Stimulated activated CD4-positive, alpha-beta T cell treated with anti-CD3 and anti-CD28 coated beads, Interleukin-1b, Interleukin-23, amount 100 ng/mL, for 24 hours (primary cell): ENCODE results near the gene TMEM87B.

ENCODE experiments used
- DNase-seq, 4 experiments: peaks; one replicate each; pipeline ENCODE4 v3.0.0-alpha.2; 2020; ENCODE audit warnings: low read depth in 4 of 4, low spot score in 1 of 4

TMEM87B gene

DNA sequence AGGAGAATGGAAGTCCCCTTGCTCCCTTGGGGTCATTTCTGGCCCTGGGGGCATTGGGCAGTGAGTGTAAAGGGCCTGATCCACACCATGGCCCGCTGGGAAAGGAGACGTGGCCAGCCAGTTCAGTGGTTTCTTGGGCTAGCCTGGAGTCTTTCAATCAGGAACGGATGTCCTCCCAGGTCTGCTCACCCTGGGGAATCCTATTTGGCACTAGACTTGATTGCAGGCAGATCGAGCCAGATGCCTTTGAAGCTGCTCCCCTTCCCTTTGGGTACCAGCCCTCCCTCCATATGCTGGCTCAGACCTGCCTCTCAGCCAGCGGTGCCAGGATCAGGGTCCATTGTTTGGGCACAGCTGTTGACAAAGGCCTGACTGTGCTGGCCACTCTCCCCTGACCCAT lies 94.1 kb downstream of the TMEM87B start:
- DNase-seq, result no peak

DNA sequence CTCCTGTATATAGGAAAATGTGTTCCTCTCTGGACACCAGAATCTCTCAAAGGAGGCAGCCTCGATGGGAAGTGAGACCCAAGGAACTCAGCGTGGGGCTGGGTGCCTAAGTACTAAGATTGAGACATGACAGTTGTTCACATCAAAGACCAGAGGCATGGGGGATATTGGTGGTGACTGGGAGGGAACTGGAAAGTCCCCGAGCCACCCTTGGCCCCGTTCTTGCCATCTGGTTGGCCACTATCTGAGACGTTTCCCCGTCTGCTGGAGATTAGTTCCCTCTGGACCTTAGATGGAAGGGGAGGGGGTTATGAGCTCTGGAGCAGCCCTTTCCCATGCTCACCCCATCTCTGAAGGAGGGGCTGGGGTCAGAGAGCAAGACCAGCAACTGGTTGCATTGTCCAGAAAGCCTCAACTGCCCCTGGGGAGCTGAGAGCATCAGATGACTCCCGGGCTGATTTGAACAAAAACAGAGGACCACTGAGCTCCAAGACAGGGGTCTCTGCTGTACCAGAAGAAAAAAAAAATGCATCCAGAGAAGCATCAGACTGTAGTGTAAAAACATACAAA lies 94.9 kb downstream of the TMEM87B start:
- DNase-seq, result no peak

DNA sequence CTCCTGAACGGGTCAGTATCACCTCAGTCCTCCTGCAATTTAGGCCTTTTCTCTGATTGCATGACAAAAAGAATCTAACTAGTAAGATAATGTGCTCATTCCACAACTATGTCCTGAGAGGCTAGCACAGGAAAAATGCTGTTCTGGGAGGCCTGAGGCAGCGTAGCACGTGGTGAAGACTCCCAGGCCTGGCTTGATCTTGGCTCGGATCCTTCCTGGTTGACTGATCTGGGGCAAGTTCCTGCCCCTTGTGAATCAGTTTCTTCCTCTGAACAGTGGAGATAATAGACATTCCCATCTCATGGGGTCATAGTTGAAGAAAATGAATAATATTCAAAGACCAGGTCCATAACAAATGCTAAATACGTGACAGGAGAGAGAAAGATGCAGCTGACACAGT lies 95.4 kb downstream of the TMEM87B start:
- no peak for DNase-seq

DNA sequence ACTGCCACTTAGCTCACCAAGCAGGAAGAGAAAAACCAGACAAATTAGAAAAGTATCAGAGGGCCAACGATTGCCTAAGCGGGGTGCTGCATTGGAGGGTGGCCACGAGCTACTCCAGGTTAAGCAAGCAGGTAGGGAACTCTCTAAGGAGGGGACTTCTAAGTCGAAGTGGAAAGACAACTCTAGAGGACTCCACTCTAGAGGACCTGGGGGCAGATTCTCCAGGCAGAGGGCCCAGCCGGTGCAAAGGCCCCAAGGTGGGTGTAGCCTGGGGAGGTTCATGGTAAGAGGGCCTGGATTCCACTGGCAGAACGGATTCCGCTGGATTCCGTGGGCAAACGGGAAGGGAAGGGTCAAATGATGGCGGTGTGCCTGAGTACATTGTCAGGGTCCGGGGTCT lies 95.8 kb downstream of the TMEM87B start:
- DNase-seq, result no peak

DNA sequence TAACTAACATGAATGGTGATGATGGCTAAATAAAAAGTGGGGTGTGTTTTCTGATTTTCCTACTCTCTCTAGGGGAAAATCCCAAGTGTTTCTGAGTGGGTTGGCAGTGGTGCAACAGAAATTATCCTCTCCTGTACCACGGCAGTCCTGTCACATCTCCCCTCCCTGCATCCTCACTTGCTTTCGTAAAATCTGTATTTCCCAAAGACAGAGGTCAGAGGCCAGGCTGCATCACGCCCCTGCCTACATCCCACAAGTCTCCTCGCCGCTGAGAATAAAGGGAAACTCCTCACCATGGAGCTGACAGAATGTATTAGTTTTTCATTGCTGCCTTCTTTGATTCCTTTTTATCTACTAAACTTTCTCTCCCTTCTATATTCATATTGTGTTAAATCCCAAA lies 96.2 kb downstream of the TMEM87B start:
- DNase-seq, result no peak

DNA sequence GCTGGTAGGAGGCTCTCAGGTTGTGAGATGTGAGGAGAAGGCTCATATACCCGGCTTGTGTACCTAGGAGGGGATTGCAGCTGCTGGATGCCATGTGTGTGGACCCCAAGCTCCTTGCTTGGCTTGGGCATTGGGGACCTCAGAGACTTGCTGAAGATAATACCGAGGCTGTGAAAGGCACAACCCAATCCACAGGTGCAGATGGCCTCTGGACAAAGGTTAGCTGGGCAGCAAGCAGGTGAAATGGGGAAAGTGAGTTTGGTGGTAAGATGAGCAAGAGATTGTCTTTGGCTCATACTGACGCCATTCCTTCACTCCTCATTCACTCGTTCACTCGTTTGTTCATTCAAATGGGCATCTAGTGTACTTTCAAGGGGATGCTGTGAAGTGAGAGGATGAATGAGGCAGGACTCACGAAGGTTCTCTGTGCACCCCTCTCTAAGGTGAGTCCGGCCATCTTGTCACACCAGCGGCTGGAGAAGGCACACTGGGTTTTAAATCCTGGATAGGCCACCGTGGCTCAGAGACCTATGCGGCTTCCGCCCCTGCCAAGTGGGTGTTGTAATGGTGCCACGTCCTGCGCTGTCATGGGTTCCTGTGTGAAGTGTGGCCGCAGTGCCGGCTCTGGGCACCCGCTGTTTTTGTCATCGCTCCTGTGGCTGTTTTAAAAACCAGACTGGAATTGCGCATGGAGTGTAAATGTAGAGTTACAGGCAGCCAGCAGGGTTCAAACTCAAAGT lies 96.8 kb downstream of the TMEM87B start:
- DNase-seq, result no peak

DNA sequence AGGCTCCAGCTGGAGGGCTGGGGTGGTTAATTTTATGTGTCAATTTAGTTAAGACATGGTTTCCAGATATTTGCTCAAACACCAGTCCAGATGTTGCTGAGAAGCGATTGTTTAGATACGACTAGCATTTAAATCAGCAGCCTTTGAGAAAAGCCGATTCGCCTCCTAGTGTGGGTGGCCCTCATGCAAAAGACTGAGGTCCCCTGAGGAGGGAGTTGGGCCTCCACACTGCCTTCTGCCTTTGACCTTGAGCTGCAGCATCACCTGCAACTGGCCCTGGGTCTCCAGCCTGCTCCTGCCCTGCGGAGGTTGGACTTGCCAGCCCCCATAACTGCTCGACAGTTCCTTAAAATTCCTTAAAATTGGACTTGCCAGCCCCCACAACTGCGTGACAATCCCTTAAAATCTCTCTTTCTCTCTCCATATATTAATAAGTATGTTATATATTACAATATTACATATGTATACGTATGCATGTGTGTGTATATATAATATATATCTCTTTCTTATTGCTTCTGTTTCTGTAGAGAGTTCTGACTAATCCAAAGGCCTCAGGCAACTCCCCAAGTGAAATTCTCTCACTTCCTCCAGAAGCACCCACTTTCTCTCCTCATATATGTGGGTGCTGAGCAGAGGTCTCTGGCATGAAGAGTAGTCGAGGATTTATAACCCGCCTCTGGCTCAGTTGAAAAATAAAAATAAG lies 97.6 kb downstream of the TMEM87B start:
- no peak for DNase-seq

DNA sequence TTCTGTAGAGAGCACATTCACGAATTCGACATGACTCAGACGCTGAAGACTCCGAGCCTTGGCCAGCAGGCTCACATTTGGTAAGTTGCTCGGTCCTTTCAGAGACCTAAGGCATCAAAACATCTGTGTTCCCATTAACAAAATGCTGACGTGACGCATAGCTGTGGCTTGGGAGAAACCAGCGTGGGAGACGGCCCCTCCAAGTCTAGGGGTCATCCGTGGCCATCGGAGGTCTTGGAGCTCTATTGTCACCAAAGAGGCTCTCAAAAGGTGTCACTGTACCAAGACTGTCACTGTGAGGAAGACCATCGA lies 98.1 kb downstream of the TMEM87B start:
- no peak for DNase-seq

DNA sequence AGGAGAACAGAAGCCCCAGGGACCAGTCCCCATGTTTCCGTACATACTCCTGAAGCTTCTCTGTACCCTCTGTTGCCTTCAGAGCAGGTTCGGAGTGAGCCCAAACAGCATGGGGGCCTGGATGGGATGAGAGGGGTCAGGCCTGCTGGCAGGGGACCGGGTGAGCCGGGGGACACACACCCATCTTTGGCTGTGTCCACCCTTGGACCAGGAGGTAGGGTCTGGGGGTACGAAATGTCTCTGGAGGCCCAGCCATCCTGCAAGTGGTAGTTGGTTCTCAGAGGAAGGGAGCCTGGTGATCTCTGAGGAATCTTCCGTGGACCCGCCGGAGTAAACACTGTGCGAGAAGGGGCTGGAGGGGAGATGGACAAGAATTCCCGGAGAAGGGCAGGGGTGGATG lies 98.4 kb downstream of the TMEM87B start:
- no peak for DNase-seq

DNA sequence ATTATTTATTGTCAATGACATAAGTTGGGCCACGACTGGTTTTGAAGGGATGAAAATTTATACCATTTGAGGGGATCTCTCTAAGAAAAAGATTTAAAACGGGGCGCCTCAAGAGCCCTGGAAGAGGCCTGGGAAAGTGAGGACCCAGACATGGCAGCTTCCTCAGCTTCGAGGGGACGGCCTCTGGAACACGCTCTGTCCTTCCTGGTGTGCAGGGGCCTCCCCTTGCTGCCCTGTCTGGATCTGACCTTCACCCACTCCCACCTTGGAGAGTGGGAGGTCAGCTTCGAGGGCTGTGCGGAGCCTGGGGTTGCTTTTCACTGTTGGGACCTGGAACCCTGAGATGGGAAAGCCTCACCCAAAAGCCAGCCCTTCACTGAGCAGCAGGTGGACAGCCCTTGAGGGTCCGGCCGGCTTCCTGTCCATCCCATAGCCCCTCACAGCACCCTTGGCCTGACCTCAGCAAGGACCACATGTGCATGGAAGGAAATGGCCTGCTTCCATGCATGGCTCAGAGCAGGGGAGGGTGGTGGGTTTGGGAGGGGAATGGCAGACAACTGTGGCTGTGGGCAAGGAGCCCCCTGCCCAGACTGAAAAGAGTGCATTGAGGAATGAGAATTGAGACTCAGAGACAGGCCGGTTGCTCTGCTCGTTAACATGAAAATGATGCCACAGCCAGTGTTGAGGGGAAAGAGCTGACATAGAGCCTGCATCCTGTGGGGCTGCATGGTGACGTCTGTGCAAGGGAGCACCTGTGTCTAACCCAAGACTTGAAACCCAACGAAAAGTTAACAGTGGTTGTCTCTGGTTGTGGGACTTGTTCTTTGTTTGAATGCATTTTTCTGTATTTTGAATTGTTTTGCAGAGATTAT lies 99.4 kb downstream of the TMEM87B start:
- no peak for DNase-seq

DNA sequence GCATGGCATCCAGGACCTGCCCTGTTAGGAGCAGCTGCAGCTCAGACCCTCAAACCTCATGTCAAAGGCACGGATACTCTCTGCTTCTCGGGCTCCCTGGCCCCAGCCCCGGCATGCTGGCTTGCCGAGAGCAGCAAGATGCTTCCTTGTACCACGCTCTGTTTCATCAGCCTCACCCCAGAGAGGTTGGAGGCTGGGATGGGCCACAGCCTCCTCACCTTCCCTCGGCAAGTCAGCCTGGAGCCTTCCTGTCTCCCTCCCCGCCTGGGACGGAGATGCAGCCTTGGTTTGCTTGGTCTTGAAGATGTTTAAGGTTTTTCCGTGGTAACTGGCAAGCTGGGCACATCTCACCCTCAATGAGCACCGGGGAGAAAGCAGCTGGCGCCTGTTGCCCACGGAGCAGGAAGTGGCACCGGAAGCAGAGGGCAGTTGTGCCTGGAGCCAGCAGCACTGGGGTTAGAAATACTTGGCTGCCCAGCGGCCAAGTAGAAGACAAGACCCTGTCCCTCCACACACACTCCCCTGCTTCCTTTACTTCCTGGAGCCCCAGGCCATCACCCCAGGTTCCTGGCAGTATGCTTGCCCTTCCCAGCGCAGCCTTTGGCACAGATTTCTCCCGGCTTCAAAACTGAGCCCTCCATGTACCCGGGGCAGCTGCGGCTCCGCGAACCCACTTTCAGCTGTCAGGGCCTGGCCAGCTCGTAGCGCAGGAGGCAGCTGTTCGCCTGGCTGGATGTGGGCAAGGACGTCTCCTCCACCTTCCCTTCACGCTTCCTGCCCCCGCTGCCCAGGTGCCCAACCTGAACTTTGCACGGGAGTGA lies 100.5 kb downstream of the TMEM87B start:
- no peak for DNase-seq

DNA sequence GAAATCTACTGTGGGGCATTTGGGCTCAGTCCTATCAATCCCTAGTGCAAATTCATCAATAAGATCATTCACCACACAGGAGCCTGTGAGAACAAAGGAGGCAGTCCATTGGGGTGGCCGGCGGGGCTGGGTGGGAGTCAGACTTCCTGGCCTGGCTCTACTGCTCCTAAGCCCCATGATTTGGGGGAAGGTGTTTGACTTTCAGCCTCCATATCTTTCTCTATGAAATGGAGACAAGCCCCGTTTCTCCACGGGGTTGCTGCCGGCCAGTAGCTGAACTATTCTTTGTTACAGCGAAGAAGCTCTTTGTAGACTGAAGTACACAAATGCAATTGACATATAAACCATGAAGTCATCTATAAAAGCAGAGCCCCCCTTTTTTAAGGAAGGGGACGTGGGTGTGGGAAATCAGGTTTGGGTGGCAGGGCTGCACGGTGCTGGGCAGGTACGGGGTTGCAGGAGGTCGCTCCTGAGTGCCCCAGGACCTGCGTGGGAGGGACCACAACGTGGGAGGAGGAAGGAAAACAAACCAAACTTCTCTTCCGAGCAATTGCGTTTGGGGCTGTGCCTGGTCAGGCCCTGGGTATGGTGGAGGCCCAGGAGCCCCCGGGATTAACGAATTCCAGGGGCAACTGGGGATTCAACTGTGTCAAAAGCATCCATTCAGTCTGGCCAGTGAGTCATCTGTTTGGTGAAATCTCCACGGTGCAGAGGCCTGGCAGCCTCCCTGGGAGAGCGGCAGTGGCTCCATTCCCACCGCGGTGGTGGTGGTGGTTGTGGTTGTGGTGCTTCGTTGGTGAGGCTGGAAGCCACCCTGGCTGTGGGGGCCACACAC lies 101.3 kb downstream of the TMEM87B start:
- DNase-seq, result no peak

DNA sequence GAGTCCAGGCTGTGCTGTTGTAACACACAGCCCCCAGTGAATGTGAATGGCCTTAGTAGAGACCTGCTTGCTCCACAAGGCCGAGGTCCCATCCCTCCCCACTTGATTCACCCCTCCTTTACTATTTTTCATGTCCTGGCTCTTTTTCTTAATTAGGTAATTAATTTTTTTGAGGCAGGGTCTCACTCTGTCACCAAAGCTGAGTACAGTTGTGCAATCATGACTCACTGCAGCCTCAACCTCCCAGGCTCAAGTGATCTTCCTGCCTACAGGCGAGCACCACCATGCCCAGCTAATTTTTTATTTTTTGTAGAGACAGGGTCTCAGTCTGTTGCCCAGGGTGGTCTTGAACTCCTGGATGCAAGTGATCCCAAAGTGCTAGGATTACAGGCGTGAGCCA lies 102.4 kb downstream of the TMEM87B start:
- no peak for DNase-seq

DNA sequence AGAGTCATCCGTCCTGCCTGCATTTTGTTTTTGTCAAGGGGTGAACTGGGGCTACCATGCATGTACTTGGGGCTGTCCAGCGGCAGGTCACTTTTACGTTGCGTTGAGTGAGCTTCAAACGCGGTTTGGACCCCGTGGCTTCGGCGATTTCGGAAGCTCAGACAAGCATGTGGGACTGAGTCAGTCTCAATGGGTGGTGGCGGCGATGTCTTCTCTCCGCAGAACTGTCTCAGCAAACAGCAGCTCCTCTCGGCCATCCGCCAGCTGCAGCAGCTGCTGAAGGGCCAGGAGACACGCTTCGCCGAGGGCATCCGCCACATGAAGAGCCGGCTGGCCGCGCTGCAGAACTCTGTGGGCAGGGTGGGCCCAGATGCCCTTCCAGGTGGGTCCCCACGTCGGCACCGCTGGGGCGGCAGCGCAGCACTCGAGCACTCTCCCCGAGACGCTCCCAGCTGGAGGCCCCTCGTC lies 104.4 kb downstream of the TMEM87B start:
- no peak for DNase-seq

DNA sequence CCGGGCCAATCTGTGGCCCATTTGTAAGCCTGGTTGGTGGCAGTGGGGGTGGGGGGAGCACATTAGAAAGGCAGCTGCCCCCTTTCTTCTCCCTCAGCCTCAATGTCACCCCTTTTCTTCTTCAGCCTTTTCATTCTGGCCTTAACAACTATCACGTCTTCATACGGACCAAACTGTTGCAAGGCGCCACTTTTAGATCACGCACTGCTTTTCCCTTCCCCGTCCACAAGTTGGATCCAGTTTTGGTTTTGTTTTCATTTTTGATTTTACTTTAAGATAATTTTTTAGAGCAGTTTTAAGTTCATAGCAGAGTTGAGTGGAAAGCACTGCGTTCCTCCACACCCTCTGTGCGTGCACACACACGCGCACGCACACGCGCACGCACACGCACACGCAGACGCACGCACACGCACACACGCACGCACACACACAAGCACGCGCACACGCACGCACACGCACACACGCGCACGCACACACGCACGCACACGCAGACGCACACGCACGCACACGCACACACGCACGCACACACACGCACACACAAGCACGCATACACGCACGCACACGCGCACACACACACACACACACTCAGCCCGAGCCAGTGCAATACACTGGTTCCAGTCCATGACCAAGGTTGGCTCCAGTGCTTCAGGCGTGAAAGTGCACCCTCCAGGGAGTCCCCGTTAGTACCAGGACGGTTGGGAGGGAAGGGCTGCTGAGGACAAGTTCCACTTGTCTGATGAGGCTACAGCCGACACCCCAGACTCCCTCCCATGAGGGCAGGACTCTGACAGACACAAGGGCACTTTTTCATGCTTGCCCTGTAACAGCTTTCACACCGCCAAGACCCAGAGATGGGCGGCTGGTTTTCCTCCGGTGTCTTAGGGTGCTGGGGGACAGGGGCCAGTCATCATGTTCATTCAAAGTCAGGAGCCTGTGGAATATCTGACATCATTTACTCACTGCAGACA lies 105.5 kb downstream of the TMEM87B start:
- DNase-seq, result no peak

DNA sequence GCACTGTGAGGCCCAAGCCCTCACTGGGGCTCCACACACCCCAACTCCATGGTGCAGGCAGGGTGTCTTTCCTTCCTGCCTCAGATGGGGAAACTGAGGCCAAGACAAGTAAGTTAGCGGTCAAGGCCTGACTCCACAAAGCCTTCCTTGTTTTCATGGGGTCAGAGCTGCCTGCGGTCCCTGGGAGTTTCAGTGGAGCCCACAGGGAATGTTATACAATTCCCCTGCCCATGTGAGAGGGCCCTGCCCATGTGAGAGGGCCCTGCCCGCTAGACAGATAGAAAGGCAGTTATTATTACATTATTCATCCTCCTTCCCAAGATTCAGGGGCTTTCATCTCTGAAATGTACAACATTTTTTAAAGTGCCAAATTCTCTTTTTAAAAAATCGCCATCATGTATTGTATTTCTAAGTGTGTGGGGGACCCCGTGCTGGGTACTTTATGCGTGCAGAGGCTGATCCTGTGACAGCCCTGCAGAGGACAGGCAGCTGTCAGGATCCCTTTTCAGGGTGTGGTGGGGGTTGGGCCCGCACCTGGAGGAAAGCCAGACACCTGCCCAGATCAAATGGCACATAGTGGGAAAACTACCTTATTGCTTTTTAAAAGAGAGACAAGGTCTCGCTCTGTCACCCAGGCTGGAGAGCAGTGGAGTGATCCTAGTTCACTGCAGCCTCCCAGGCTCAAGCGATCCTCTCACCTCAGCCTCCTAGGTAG lies 106.5 kb downstream of the TMEM87B start:
- no peak for DNase-seq

DNA sequence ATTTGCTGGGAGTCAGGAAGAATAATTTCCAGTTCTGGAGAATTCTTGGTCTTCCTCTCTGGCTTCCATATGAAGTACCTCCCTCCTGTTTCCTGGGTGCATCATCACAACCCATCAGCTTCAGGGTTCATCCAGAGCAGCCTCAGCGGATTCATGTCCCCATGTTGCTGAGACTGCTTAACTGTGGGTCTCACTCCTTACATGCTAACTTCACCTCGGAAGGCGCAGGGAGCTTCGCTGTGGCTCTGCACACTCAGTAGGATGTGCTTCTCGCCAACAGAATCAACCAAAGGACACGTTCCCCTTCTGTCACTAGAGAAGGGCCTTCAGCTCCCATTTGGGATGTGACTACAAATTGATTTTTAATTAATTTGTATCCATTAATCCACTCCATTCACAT lies 107.3 kb downstream of the TMEM87B start:
- DNase-seq, result no peak

DNA sequence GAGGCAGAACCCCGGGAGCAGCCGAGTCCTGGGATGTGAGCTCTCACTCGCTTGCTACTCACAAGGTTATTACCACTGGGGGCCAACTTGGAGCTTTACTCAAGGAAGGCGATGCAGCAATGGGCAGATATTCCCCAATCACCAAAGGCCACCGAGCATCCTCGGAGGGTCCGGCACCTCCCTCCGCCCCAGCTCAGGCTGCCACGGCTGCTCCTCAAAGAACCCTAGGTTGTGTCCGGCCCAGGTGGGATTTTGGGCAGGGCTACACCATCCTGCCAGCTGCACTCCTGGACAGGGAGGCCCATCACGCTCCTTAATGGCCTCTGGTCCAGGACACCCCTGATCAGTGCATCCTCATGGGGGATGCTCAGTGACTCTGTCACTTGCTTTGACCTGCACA lies 107.9 kb downstream of the TMEM87B start:
- DNase-seq, result no peak
